Right atrium auricular region (tissue), 2 donors: ENCODE results near the gene MACROH2A1. TPM values are rescaled to one million over a fixed set of nuclear protein-coding genes. Genes with fewer than 3 reads are reported as not detected.

ENCODE experiments used
- DNase-seq: peaks from one replicate; pipeline ENCODE4 v3.0.0-alpha.2; 2019; ENCODE audit warnings: low spot score
- H3K27ac ChIP-seq, 2 donors: fragments of 200-600 bp; sonication (generic); 1 replicate in 1 of 2; 2 replicates in 1 of 2; pipeline ENCODE4 v1.5.1; 2016 to 2019
- H3K27me3 ChIP-seq, 2 donors: fragments of 200-600 bp; sonication (generic); one replicate each; pipeline versions ENCODE4 v1.5.1 to v1.6.0; 2017 to 2019
- H3K36me3 ChIP-seq: fragments of 200-600 bp; sonication (generic); one replicate; pipeline ENCODE4 v1.5.1; 2016
- H3K4me1 ChIP-seq, 2 donors: fragments of 200-600 bp; sonication (generic); one replicate each; pipeline versions ENCODE4 v1.5.1 to v1.6.0; 2017 to 2019
- H3K4me3 ChIP-seq, 2 donors: fragments of 200-600 bp; sonication (generic); 1 replicate in 1 of 2; 2 replicates in 1 of 2; pipeline ENCODE4 v1.5.1; 2017 to 2019; ENCODE audit warnings: mild to moderate bottlenecking in 1 of 2, moderate library complexity in 1 of 2
- H3K9me3 ChIP-seq, 2 donors: fragments of 200-600 bp; sonication (generic); one replicate each; pipeline ENCODE4 v1.5.1; 2019
- CTCF ChIP-seq, 2 donors: fragments of 200-600 bp; sonication (generic); IDR thresholded peaks; one replicate each; pipeline ENCODE4 v1.5.1; 2019; ENCODE audit warnings: antibody characterized with exemption in 2 of 2
- total RNA-seq, 2 donors: library from RNA; depleted of rRNA; stranded (reverse); fragments of >200 nt; gene quantifications; one replicate each; pipeline ENCODE4 v1.1.0, GENCODE V29; 2016

MACROH2A1 gene
- total RNA-seq, 2 donors from 2014 or later: 149 to 179 TPM

DNA sequence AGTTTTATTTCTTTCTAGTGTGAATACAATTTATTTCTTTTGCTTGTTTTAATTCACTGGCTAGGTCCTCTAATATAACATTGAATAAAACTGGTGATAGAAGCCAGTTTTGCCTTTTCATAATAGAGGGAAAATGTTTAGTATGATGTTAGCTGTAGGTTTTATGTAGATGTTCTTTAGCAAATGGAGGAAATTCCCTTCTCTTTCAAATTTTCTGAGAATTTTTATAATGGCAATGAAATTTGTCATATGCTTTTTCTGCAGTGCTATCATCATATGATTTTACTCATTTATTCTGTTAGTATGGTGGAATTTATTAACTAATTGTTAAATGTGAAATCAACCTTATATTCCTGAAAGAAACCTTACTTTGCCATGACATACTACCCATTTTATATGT, 18.1 kb upstream of the MACROH2A1 start:
- DNase-seq: no peak
- no peaks in the 10 kb centered on the region for H3K27me3 ChIP-seq
- no peaks in the 10 kb centered on the region for H3K36me3 ChIP-seq
- no peak overlapping the region for H3K27ac ChIP-seq
- TF ChIP-seq CTCF (IDR thresholded peaks at IDR 0.05): no peak
- no peak overlapping the region for H3K4me3 ChIP-seq
- no peaks in the 10 kb centered on the region for H3K4me1 ChIP-seq
- H3K9me3 ChIP-seq: peaks cover 0 to 12% of the 10 kb centered on the region in 2 donors

- TF ChIP-seq CTCF (IDR thresholded peaks at IDR 0.05): no peak
- Histone ChIP-seq H3K27ac (no peak overlapping the region), H3K4me1 (peaks cover 0 to 2% of the 10 kb centered on the region in 2 donors), H3K36me3 (no peaks in the 10 kb centered on the region), H3K27me3 (no peaks in the 10 kb centered on the region), H3K4me3 (no peak overlapping the region), H3K9me3 (no peaks in the 10 kb centered on the region)
- DNase-seq: no peak
Measured at GRCh38 chr5:135405082-135405481, 6.1 kb upstream of the MACROH2A1 start.

- H3K9me3 ChIP-seq: no peaks in the 10 kb centered on the region
- H3K27me3 ChIP-seq: no peaks in the 10 kb centered on the region
- no peak overlapping the region for H3K27ac ChIP-seq
- H3K4me1 ChIP-seq: peaks cover 0 to 19% of the 10 kb centered on the region in 2 donors
- H3K4me3 ChIP-seq: no peak overlapping the region
- TF ChIP-seq CTCF (IDR thresholded peaks at IDR 0.05): no peak
- DNase-seq: no peak
- no peaks in the 10 kb centered on the region for H3K36me3 ChIP-seq
Measured at GRCh38 chr5:135402031-135402430, 3.0 kb upstream of the MACROH2A1 start.

- Histone ChIP-seq H3K27me3 (no peaks in the 10 kb centered on the region), H3K27ac (no peak overlapping the region), H3K4me1 (peaks cover 0 to 31% of the 10 kb centered on the region in 2 donors), H3K4me3 (no peak overlapping the region), H3K9me3 (no peaks in the 10 kb centered on the region), H3K36me3 (no peaks in the 10 kb centered on the region)
- DNase-seq: no peak
- TF ChIP-seq CTCF (IDR thresholded peaks at IDR 0.05): no peak
Measured at GRCh38 chr5:135400866-135401265, 1.8 kb upstream of the MACROH2A1 start.

DNA sequence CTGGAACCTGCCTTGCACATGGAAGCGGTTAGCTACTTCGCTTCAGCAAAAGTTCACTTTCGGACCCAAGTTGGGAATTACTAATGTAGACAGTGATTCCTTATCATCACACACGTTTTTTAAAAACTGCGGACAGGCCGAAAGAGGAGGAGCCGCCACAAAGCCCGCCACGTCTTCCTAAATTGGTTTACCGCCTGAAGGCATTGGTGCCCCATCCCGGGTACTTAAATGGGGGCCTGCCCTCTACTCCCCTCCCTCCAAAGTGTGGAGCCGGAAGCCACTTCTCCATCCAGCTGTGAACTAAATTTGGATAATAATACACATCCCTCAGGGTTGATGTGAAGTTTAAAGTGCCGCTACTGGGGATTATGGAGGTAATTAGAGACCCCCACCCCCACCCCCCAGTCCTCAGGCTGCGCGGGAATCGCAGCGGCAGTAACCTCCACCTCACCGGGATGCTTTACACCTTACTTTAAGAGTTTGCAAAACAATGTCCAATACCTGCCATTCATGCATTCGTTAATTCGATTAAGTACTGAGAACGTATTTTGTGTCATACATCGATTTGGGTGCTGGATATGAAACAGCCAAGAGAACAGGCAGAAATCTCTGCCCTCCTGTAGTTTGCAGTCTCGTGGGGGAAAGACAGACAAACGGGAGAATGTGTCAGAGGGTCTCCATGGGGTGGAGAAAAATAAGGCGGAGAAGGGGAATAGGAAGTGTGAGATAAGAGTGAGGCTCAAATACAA, 937 bp upstream of the MACROH2A1 start:
- H3K36me3 ChIP-seq: no peaks in the 10 kb centered on the region
- peak overlapping the region; percentile 77 to 83 for H3K4me3 ChIP-seq
- H3K4me1 ChIP-seq: peaks cover 0 to 40% of the 10 kb centered on the region in 2 donors
- no peaks in the 10 kb centered on the region for H3K9me3 ChIP-seq
- no peak for DNase-seq
- H3K27me3 ChIP-seq: no peaks in the 10 kb centered on the region
- H3K27ac ChIP-seq: peak overlapping the region; percentile 91 to 95
- TF ChIP-seq CTCF (IDR thresholded peaks at IDR 0.05): no peak
